ENCODE results near the gene GLTP.

Gene GLTP

DNA sequence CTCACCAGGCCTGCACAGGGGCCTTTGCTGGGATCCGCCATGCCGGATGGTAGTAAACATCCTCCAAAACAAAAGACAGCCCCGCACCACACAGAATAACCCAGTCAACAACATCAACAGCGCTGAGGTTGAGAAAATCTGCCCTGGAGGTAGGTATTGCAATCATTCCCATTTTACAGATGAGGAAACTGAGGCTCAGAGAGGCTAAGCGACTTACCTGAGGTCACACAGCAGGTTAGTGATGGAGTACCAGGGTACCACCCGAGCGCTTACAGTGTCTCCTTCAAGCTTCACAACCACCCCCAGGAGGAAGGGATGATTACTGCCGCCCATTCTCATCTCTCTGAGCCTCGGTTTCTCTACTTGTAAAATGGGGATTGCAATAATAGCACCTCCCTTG lies 62.1 kb downstream of the GLTP start:
- DNase-seq: no peak

DNA sequence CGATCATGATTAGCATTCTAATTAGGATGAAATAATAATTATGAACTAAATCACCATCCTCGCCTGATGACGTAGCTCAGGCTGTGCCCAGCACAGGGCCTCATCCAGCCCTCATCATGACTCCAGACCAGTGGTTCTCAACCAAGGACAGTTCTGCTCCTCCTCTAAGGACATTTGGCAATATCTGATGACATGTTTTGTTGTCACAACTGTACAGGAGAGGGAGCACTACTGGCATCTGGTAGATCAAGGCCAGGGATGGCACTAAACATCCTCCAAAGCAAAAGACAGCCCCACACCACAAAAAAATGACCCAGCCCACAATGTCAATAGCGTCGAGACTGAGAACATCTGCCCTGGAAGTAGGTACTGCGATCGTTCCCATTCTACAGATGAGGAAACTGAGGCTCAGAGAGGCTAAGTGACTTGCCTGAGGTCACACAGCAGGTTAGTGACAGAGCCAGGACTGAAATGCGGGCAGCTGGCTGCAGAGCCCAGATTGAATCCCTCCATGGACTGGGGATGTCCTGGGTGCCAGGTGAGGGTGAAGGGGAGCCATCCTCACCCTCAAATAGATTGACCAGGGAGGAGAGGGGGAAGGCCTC lies 62.6 kb downstream of the GLTP start:
- no peak for DNase-seq

DNA sequence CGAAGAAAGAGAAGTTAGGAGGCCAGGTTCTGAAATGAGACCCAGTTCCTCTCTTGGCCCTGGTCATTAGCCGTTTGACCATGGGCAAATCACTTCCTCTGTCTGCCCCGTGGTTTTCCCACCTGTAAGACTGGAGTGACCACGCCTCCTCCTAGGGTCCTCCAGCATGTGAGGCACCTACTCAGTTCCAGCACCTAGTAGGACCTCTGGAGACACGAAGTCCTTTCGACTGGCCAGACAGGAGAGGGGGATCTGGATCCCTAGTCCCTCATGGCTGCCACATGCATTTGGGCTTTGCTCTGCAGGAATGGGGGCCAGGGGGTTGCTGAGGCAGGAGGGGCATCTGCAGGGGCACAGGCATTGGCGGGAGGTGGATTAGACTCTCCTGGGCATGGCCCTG lies 63.5 kb downstream of the GLTP start:
- no peak for DNase-seq

DNA sequence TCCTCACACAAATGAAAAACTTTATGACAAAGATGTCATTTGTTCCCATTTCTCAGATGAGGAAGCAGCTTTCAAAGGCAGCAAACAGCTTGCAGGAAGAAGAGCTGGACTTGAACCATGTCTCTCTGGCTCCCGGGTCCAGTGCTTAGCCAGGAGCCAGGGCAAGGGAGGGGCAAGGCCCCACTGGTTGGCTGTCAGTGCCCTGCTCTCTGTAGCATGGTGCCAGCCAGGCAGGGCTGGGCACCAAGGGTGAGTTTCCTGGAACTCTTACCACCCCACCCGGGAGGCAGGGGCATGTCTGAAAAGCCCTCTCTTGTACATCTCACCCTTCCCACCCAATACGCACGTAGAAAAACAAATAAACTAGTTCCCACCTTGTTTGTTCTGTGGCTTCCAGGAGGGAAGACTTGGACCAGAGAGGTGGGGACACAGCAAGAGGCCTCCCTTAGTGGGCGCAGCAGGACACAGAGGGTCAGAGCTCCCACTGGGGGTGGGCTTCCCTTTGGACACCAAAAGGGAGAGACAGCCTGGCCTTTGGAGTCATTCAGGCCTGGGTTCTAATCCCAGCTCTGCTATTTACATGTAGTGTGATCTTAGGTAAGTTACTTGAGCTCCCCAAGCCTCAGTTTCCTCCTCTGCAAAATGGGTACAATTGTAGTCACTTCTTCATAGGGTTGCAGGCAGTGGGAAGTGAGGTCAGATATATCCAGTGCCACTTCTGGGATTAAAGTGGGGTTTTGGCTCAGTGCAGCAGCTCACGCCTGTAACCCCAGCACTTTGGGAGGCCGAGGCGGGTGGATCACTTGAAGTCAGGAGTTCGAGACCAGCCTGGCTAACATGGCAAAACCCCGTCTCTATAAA lies 64.4 kb downstream of the GLTP start:
- DNase-seq: no peak

DNA sequence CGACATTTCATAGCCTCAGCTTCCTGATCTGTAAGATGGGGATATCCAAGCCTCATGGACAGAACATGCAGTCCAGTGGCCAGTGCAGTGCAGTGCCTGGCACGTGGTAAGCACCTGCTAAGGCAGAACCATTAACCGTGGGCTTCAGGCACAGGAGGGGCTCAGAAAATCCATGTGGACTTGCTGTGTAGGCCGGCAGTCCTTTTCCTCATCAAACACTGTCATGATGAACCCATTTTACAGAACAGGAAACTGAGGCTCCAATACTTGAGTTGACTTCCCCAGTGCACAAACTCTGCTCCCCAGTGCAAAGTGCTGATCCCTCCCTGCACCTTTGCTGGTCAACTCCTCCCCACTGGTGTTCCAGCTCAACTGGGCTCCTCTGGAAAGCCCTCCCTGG lies 65.1 kb downstream of the GLTP start:
- DNase-seq: no peak

DNA sequence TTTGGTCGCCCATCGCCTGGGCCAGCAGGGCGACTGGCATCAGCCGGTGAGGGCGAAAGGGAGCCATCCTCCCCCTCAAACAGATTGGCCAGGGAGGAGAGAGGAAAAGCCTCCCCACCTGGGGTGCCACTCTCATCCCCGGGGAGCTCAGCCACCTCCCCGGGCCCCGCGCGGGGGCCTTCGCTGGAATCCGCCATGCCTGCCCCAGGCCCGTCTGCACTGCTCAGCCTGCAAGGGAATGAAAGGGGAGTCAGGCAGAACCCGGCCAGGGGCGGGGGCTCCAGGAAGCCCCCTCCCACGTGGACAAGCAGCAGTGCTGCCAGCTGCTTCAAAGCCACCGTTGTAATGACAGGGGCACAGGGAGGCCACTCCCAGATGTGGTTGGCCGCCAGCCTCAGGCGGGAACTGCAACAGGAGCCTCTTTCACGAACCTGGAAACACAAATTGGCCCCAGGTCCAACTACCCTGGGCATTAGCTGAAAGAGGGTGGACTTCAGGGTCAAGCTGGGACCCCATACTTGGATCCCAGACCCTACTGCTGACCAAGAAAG lies 65.7 kb downstream of the GLTP start:
- no peak for DNase-seq

DNA sequence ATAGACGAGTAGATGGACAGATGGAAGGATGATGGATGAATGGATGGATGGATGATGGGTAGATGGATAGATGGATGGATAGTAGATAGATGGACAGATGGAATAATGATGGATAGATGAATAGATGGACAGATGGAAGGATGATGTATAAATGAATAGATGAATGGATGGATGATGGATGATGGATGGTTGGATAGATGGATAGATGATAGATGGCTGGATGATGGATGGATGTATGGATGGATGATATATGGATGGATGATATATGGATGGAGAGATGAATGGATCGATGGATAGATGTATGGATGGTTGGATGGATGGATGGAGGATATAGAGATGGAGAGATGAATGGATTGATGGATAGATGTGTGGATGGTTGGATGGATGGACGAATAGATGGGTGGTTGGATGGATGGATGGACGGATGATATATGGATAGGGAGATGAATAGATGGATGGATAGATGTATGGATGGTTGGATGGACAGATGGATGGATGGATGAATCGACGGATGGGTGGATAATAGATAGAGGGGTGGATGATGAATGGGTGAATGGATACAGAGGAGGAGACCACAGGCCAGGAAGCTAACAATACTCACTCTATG lies 66.4 kb downstream of the GLTP start:
- no peak for DNase-seq

DNA sequence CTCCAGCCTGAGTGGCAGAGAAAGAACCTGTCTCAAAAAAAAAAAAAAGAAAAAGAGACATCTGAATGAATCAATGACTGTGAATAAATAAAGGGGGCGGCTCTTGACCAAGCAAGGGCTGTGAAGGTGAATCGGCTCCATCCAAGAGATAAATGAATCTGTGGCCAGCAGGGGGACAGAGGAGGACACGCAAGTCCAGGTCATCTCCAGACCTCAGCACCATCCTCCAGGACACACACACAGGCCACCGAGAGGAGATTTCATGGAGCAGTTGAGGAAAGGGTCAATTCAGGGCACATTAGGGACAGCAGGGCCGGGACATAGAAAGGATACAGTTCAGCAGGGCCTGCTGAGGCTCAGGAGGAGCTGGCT lies 68.7 kb downstream of the GLTP start:
- DNase-seq: no peak

- no peak for DNase-seq
Measured at GRCh38 chr12:109810954-109811623, 69.3 kb downstream of the GLTP start.

- DNase-seq: no peak
Measured at GRCh38 chr12:109808876-109809646, 71.3 kb downstream of the GLTP start.

GRCh38 chr12:109807954-109808643 lies 72.2 kb downstream of the GLTP start:
- no peak for DNase-seq

DNA sequence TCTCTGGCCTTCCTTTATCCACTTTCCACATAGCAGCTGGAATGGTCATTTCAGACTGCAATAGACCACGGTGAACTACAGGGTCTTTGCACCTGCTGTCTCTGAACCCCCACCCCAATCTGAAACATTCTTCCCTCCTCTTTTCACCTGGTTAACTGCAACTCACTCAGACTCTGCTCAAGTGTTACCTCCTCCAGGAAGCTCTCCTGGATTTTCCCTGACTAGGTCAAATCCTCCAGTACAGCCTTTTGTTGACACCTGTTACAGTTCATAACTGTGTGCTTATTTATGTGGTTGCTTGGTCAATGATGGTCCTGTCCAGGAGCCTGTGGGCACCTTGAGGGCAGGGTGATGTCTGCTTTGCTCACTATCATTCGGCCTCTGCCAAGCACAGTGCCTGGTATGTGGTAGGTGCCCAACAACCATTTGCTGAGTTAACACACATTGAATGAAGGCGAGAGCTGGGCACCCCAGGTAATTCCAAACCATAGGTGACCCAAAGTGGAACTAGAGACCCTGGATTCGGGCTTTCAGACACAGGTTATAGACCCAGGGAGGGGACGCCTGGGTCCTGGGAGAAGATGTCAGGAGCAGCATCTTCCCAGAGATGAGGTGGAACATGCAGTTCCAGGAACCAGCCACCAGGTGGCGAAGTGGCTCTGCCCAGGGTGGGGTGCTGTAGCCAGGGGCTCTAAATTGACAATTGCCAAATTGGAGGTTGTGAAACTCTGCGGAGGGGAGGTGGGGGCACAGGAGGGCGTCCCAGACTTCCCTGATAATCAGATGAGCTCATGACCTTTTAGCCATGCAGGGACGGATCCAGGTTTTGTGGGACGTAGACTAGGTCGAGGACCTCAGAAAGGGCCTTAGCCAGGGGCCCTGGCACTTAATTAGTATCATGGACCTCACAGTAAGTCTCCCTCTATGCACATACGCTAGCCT lies 75.2 kb downstream of the GLTP start:
- peak; percentile 45 for DNase-seq

- no peak for DNase-seq
Measured at GRCh38 chr12:109803678-109804077, 76.7 kb downstream of the GLTP start.

GRCh38 chr12:109802828-109803227 lies 77.5 kb downstream of the GLTP start:
- DNase-seq: no peak

Measured in fibroblast of skin of right quadriceps (primary cell).